CD4-positive, alpha-beta T cell treated with Interleukin-17A for 4 hours (primary cell): ENCODE results near the gene SMG6.
A peak's percentile ranks its signal among the peaks of the same experiment; 100 is the strongest.

Experiments used
- DNase-seq: peaks from one replicate; pipeline ENCODE4 v3.0.0-alpha.2; 2020; ENCODE audit warnings: mixed read lengths

The SMG6 gene

DNA sequence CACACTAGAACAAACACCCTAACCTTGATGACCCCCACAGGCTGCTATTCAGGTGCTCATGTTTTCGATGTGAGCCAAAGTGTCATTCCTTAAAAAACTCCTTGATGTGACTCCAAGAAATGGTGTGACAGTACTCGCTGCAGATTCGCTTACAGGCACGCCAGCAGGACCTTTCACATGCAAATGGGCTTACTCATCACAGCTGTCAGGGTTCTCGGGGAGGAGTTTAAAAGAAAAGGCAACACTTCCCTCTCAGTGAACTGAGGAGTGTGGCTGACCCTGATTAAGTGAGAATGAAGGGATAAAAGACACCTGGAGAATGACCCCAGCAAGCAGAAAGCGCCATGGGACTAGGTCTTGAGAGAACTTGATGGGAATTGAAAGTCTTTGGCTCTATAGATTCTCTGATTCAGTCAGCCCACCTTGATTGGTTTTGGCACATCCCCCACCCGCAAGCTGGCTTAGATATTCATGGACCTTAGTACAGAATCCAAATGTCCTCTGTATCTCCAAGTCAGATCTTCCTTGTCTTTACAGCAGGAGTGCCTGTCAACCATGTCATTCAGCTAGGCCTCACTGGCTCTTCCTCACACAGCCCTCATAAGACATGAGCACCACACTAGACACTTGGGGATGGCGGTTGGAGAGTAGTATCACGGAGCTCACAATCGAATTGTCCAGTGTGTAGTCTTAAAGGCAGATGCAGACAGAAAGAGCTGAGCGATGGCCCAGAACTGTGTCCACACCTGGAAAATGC lies 166.1 kb downstream of the SMG6 start:
- no peak for DNase-seq

DNA sequence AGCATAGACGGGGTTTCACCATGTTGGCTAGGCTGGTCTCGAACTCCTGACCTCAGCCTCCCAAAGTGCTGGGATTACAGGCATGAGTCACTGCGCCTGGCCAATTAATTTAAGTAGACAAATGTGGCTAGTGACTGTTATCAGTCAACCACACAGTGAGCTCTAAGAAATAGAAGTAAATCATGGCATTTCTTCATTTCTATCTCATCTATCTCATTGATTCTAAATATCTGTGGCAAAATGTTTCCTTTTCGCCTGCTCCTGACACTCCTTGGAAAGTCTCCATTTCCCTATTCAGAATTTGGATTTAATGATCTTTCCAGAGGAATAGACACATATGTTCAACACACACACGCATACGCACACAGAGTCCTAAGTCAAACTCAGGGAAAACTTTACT lies 167.3 kb downstream of the SMG6 start:
- no peak for DNase-seq

DNA sequence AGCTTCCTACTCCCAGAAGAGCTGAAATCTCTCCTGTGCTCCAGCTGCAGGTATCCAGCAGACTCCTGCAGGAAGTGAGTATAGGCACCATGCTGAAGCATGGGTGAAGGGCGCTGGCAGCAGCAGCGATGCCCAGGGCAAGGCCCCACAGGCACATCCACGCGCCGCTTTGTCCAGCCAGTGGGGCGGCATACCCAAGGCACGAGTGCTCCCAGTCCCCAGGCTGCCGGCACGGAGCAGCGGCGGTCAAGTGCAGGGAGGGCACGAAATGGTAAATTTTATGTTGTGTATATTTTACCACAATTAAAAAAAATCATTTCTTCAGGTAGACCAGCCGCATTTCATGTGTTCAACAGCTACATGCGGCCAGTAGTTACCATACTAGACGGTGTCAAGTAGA lies 175.6 kb downstream of the SMG6 start:
- no peak for DNase-seq

DNA sequence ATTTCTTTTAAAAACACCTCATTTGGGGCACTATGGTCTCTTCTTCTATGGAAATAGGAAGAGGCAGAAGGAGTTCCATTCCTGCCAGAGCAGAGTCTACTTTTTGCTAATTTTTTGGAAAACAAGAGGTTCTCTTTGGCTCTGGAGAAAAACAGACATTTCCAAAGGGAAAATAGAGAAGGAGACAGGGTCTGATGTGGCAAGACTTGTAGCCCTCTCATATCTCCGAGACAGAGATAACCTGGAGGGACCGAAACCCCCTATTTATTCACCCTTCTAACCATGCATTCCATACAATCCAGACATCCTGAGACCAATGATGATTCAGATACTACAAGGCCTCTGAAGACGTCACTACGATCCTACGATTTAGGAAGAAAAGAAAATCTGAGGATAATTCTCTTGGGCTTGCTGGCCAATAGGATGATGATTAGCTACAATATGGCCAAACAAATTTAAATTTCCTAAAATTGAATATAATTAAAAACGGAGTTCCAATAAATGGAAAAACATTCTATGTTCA lies 178.5 kb downstream of the SMG6 start:
- DNase-seq: no peak

DNA sequence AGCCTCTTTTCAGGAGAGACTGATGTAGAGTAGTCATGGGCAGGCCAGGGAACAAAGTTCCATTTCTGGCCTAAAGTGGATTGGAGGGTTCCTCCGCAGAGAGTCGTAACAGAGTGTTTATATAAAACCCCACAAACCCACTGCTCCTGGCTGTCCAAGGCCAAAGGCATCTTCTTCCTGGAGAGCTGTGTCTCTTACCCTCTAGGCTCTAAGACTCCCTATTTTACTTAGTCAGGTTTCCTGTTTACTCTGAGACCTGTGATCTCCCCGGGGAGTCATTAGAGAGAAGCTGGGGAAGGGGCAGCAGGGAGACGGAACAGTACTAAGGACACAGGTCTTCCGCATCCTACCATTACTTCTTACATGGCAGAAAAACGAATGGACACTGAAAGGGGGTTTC lies 179.2 kb downstream of the SMG6 start:
- DNase-seq: no peak

DNA sequence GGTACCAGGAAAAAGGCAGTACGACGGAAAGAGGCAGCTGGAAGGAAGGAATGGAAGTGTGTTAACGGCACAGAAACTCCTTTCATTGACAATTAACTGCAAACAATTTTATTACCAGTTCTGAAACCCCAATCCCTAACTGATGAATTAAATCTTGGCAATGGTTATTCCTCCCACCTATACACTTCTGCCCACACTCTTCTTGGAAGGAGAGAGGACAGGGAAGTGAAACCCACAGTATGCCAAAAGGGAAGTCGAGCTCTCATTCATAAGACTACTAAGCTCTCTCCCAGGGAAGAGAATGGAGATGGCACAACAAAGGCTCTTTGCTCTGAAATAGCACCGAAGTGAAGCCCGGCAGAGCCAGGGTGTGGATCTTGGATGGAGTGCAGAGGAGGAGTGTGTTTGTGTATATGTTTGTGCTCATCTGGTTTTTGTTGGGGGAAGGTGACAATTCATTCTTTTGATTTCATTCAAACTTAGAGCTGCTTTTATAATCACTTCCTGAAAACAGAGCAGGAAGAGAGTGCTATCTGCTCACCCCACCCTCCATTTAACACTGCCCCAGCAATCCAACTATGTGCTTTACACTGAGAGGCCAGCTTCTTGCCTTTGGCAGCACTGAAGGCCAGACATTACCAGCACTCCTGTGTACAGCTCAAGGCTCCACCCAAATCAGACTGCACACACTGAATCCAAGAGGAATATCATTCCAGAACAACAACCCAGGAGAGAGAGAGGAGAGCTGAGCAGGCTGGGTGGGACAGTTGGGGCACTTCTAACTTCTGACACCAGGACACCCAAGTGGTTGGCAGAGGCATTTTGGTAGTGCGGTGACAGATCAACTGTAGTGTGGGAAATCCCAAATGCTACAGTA lies 180.0 kb downstream of the SMG6 start:
- no peak for DNase-seq

DNA sequence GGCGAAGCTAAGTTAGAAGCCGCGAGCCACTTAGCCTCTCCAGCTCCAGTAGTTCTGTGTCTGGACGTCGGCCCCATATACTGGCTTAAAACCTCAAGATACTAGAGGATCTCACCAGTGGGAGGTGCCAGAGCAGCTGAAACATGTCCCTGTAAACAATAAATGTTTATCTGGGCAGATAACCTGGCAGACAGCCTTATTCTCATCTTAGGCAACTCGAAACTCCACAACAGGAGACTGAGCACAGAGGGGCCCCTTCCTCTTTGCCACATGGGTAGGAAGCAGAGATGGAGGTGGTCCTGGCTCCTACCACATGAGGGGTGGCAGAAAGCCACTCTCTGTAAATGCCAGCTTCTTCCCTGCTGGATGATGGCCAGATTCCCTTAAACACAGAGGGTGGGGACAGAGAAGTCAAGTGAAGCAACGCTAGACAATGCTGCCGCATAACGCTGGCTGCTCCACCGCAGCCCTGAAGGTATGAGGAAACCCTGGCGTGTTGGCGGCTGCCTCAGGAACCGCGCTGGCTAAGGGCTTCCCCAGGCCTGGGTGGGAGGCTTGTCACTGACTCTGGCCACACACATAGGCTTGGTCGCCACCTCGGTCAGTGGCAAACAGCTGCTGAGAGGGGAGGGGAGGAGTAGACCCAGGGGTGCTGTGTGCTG lies 180.8 kb downstream of the SMG6 start:
- no peak for DNase-seq

DNA sequence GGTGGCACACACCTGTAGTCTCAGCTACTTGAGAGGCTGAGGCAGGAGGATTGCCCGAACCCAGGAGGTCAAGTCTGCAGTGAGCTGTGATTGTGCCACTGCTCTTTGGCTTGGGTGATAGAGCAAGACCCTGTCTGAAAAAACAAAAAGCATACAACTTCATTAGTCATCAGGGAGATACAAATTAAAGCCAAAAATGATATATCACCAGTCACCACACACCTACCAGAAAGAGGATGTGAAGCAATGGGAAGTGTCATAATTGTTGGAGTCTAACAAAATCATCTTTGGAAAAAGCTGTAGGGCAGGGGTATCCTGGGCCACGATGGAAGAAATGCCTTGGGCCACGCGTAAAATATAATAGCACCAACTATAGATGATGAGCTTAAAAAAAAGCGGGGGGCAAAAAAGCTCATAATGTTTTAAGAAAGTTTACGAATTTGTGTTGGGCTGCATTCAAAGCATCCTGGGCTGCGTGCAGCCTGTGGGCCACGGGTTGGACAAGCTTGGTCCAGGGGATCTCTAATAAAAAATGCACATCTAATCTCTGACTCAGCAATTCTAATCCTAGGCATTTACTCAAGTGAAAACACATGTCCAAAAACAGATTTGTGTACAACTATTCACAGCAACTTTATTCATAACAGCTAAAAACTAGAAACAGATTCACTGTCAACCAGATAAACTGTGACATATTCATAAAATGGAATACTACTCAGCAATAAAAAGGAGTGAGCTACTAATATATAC lies 182.8 kb downstream of the SMG6 start:
- DNase-seq: no peak

DNA sequence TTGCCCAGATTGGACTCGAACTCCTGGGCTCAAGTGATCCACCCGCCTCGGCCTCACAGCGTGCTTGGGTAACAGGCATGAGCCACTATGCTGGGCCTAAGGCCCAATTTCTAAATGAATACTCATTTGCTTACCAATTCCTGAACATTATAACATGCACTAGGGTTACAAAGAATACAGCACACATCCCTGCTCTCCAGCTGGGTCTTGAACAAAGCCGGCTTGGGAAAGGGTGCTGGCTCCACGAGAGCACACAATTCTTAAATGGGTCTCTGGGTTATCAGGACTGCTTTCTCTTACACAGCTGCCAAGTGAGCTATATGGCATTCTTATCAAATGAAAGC lies 190.3 kb downstream of the SMG6 start:
- no peak for DNase-seq

DNA sequence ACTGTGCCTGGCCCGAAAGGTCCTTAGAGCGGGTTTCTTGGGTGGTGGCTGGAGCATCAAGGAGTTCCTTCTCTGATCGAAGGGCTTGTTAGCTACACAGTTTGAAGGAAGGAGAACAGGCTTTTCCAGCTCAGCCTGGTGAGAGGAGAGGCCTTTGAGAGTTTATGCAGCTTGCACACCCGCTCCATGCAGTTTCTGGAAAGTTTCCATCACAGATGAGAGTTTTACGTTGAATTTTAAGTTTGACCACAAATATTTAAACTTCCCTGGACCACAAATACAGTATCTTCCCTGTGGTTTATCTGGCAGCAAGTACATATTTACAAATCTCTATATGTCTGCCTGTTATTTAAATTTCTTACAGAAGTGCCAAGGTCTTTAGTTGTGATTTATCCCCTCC lies 191.9 kb downstream of the SMG6 start:
- DNase-seq: no peak

DNA sequence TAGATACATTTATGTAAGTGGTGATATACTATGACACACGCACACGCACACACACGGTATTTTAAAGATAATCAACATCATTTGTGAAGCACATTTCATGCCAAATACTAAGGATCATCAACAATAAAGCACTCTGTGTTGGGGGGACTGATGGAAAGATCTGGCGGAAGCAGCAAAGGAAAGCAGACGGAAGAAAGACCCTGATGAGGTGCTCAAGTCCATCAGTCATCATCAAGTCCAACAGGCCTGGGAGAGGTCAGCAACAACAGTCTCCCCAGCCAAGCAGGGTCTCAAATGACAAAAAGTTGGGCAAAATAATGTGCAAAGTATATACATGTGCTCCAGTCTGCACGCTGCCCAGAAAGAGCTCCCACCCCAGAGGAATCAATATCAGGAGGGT lies 193.1 kb downstream of the SMG6 start:
- no peak for DNase-seq

DNA sequence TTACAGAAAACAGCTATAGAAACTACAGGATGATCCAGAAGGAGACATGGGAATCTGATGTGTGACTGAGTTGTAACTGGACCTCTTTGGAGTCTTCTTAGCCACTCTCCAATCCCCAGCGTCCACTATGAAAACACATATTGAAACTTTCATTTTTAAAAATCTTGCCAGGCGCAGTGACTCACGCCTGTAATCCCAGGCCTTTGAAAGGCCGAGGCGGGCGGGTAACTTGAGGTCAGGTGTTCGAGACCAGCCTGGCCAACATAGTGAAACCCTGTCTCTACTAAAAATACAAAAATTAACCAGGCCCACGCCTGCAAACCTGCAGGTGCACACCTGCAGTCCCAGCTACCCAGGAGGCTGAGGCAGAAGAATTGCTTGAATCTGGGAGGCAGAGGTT lies 195.4 kb downstream of the SMG6 start:
- DNase-seq: no peak

DNA sequence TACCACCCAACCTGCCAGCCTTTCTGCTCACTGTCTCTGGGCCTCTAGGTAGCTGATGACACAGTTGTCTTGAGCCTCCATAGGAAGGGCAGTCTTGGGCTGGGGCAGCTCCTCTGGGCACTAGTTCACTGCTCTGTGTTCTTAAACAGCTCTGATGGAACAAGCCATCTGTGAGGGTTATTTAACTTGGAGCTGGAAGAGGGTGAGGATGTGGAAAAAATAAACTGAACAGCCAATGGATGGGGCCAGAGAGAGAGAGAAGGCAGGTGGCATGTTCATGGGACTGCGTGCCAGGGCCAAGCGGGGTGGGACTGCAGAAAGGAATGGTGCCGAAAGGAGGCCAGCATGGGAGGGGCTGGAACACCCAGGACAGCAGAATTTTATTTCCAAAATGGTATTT lies 196.1 kb downstream of the SMG6 start:
- no peak for DNase-seq

DNA sequence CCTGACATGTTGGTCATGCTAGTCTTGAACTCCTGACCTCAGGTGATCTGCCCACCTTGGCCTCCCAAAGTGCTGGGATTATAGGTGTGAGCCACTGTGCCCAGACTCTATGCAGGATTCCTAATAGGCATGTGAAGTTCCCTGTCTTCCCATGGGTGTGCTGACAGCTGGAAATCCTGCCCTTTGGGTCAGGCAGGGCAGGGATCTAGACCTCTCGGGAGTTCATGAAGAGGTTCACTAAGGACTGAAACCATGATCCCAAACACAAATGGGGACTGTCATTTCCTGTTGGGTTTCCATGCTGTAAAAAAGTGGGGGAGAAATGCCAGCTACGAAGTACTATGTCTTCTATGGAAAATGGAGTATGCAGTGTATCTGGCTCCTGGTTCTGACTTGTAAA lies 196.5 kb downstream of the SMG6 start:
- DNase-seq: no peak

DNA sequence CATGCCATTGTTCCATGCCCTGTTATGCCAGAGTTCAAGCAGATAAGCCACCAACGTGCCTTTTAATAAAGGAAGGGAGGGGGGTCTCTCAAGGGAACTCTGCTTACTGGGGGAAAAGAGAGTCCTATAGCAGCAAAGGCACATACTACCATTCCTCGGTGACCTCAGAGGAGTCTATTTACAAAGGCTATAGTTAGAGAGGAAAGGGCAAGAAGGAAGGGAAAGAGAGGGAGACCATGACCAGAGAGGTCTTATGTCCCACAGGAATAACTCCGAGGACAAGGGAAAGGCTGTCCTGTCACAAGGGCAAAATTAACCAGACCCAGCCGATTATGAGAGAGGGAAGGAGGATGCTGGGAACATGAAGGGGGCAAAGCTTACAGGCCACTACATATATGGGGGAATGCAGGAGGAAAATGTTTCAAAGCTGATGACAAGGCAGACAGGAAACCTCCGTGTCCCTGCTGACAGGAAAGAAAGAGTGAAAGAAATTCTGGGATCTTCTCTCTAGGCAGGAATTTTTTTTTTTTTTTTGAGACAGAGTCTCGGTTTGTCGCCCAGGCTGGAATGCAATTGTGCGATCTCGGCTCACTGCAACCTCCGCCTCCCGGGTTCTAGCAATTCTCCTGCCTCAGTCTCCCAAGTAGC lies 197.2 kb downstream of the SMG6 start:
- DNase-seq: no peak

DNA sequence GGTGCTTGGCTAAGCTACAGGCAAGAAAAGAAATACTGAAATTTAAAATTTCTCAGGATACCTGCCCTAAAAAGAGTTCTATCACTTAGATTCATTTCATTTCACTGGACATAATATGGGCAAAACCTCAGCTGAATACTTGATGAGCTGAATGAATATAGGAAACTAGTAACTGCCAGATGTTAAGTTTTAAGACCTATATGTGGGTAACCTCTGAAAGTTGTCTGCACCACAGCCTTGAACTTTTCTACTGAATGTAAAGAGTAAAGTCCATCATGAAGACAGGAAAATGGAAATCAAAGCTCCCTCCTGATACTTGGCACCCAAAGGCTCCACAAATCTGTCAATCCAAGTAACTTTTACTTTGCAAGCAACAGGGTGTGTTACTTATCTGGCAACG lies 197.9 kb downstream of the SMG6 start:
- DNase-seq: no peak

DNA sequence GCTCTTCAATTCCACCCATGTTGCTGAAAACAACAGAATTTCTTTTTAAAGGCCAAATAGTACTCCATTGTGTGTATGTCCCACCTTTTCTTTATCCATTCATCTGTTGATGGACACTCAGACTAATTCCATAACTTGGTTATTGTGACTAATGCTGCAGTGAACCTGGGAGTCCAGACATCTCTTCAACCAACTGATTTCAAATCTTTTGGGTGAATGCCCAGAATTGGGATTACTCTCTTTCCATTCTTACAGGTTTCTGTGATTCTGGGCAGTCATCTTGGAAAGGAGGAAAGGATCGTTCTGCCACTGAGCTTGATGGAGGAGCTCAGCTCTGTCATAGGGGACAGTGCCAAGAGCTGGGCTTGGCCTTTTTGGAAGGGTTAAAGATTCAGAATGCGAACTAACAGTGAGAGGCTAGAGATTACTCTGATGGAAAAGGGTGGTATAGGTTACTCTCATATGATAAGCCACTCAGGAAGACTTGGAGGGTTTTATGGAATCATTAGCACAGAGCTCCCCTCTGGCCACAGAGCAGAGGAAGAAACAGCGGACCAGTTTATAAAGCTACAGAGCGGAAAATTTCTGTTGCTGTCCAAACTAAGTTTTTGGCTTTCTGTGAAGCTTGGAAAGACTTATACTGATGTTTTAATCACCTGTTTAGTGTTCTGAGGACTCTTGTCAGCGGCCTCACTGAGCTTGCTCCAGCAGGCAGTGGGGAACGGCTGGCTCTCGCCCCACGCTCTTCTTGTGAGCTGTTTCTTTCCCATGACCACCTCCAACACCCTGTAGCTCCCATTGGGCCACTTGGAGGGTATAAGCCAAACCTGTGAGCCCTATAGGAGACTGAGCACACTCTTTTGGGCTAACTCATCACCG lies 200.4 kb downstream of the SMG6 start:
- no peak for DNase-seq

DNA sequence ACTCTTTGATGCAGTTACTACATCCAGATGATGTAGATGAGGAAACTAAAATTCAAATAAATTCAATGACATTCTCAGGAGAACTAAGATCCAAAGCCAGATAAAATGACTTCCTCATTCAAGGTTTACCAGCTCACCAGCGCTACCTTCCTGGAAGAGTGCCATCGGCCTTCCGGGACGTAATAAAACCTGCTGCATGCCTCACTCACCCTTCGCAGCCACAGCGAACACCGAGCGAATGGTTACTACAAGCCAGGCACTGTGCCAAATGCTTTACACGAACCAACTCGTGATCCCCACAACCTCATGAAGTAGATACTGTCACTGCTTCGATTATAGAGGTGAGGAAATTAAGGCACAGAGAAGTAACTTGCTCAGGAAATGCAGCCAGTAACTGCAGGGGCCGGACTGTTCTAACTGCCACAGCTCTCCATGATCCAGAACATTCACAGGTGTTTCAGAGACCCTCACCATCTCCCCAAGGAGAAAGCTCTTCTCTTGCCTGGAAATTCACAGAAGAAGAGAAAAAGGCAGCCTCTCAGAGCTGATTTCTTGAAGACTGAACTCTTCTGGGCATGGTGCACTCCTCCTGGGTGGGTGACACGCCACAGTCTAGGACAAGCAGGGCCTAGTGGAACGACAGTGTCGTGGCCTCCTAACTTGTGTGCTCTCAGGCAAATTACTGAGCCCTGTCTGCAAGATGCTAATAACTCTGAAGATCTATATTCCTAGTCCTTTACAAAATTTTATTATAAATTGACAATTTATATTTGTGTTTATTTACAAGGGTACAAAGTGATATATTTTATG lies 201.9 kb downstream of the SMG6 start:
- DNase-seq: peak; percentile 78

DNA sequence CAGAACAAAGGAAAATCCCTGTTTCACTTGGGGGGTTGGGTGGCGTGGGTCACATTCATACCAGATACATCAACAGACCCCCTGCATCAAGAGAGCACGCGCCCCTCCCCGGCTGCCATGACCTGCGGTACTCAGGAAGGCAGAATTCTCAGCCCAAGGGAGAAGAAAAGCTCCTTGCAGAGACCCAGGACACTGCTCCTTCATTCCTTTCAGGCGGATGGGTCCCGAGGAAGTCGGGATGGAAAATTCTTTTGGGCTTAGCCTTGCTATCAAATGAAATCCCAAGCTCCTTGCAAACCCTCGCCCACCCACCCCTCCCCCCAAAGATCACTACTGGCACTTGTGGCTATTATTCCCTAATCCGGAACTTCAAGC lies 208.1 kb downstream of the SMG6 start:
- no peak for DNase-seq

DNA sequence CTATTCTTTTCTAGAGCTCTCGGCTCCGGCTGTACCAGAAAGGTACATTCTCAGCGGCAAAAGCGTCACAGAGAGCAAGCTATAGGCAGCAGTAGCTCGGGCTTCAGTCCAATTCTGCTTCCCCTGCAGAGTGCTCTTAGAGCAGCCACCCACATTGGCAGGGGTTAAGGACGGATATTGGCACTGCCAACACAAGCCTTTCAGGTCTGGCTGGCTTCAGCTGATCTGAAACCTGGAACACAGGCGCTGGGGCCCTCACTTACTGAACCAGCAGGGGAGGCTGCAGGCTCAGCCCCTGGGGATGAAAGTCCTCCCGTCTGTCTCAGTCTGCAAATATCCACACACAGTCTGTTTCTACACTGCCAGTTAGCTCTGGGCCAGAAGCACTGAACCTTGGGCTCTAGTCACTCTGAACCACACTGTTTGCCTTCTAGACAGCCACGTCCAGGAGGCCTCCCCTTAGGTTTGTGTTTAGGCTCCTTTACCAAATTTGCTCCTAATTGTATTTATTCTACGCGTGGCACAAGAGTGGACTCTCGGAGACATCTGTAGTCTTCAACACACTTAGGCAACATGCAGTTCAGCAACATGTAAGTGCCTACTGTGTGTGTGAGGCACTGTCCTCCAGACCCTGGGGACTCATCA lies 208.6 kb downstream of the SMG6 start:
- no peak for DNase-seq
